SKM-1 (cell line): ENCODE results near the gene STAM2.
"Not testable (repeated sequence)": the region's sequence is repeated elsewhere in the genome, so short reads cannot be mapped to it uniquely, and the experiment has no call there.

Source experiments
- DNase-seq: peaks from one replicate; lab custom pipeline; 2025; ENCODE audit not compliant: unreplicated experiment; lab: John Stamatoyannopoulos, UW

STAM2 gene

DNA sequence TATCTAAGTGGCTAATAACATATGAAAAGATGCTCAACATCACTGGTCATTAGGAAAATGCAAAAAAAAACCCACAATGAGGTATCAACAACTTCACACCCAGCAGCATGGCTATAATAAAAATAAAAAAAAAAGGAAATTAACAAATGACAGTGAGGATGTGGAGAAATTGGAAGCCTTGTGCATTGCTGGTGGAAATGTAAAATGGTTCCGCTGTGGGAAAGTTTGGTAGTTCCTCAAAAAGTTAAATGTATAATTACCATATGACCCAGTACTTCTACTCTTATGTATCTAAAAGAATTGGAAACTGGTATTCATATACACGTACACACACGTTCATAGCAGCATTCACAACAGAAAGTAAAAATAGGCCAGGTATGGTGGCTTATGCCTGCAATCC is 61.2 kb downstream of the STAM2 start:
- DNase-seq, result no peak

DNA sequence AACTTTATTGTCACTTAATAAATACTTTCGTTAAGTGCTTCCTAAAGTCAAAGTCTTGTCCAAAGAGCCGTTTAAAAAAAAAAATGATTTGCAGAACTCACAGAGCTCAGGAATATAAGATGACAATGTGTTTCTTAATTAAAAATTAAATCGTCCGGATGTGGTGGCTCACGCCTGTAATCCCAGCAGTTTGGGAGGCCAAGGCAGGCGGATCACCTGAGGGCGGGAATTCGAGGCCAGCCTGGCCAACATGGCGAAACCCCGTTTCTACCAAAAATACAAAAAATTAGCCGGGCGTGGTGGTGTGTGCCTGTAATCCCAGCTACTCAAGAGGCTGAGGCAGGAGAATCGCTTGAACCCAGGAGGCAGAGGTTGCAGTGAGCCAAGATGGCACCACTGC is 68.4 kb downstream of the STAM2 start:
- not testable (repeated sequence) for DNase-seq

DNA sequence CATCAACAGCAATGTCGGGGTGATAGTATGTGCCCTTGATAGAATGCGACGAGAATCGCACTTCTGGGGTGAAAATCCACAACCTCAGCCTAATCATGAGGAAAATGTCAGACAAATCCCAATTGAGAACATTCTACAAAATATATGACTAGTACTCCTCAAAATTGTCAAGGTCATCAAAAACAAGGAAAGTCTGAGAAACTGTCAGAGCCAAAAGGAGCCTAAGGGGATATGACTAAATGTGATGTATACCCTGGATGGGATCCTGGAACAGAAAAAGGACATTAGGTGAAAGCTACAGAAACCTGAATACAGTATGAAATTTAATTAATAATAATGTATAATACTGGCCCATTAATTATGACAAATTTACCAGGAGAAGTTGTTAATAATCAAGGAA is 69.1 kb downstream of the STAM2 start:
- DNase-seq, result no peak

GRCh38 chr2:152103271-152103670 is 72.3 kb downstream of the STAM2 start:
- DNase-seq, result no peak

DNA sequence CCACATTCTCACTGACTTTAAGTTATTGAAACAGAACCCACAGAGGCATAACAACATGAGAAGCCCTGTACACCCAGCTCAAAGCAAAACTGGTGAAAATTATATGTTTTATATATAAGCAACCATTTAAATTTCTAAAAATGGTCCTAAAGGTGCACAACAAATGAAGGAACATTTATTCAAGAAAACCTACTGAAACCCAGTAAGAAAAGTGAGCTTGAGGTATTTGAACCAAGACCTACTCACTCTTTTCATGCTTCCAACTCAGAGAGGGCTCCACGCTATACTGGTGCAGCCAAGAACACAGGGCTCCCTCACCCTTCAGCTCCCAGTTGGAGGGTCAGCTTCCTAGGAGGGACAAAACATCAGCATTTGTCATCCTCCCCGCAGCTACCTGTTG is 74.6 kb downstream of the STAM2 start:
- no peak for DNase-seq

- DNase-seq, result peak; percentile 39
These were observed 76.1 kb downstream of the STAM2 start for GRCh38 chr2:152099367-152100050.

DNA sequence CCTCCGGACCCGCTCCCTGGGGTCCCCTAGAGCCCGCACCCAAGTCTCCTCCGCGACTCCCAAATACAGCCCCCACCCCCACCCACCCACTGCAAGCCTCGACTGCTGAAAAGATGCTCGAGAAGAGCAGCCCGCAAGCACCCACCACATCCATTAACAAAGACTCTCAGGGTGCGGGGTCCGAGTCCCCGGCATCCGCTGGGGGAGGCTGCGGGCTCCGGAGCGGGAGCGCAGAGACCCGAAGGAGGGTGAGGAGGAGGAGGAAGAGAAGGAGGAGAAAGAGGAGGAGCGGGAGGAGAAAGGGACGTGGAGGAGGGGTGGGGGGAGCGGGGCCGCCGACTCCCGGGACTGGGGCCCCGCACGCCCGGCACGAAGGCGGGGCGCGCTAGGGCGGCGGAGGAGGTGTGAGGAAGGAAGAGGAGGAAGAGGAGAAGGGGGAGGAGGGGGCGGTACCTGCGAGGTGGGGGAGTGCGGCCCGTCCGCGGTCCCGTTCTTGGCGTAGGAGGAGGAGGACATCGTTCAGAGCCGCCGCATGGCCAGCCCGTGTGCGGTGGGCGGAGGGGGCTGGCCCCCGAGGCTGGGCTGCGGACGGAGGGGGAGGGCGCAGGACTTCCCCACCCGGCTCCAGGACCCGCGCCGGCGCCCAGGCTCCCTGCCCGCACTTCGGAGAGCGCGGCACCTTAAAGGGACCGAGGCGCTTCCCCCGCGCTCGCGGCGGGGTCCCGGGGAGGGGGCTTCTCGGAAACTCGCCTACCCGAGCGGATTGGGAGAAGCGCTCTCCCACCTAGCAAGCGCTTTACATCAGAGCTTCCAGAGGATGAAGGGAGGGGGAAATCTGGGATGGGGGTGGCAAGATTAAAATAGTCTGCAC is 76.8 kb downstream of the STAM2 start, which contains the start of gene CACNB4:
CACNB4 (minus strand) TSS at position 549 of the 871 bp plus-strand sequence.
- DNase-seq, result peak; percentile 26

GRCh38 chr2:152097801-152098495 is 77.6 kb downstream of the STAM2 start:
- DNase-seq, result no peak

DNA sequence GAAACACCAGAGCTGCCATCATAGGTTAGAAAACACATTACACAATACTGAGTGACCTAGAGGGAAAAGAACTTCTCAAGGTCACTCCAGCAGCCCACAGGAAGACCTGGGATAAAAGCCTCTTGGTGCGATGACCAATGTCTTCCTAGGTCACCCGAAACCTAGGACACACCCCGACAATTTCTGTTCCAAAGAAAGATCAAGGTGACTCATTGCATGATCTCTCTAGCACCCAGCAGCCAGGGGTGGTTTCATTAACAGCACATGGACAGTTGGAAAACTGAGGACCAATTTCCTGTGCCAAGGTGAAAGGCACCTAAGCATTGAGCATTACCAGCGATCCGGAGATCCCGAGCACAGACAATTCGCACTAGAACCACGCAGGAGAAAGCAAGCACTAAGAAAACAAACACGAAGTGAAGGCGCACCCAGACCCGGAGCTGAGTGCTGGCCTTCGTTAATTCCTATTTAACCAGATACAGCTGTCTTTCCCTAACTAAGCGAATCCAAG is 78.2 kb downstream of the STAM2 start:
- no peak for DNase-seq

DNA sequence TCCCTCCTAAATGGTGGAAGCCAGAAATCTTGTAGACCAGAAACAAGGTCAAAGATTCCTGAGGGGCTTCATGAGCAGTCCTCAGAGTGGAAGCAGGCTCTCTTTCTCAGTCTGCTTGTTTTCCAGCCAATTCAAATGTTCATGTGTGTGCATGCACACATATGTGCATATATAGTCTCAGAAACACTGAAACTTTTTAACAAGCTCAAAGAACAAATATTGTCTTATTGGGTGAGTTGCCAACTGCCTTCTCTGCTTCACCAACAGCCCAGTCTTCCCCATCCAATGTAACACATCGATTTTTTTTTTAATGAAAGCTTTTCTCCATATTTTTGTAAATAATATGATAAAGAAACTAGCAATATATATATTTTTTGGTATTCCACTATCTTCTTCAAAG is 80.4 kb downstream of the STAM2 start:
- no peak for DNase-seq

- DNase-seq, result no peak
These were observed 81.5 kb downstream of the STAM2 start for GRCh38 chr2:152094014-152094413.

DNA sequence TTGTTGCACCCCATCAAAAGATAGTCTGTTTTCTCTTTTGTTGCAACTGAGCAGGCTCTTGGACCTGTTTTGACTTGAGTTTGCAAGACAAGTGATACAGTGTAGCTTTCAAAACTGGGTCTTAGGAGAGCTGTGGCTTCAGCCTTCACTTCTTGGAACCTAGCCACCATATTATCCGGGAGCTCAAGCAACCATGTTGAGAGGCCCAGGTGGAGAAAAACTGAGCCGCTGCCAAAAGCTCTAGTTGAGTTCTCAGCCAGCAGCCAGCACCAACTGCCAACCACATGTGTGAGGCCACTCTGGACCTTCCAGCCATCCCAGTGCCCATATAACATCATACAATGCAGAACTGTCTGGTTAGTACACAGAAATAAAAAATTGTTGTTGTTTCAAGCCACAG is 82.1 kb downstream of the STAM2 start:
- no peak for DNase-seq

GRCh38 chr2:152092095-152092494 is 83.5 kb downstream of the STAM2 start:
- no peak for DNase-seq

DNA sequence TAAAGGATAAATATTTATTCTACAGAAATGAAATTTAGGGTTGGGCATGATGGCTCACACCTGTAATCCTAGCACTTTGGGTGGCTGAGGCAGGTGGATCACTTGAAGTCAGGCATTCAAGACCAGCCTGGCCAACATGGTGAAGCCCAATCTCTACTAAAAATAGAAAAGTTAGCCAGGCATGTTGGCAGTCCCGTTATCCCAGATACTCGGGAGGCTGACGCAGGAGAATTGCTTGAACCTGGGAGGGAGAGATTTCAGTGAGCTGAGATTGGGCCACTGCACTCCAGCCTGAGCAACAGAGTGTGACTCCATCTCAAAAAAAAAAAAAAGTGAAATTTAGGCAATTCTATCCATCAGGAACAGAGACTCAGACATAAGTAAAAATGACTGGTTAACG is 84.8 kb downstream of the STAM2 start:
- DNase-seq, result not testable (repeated sequence)

GRCh38 chr2:152089238-152089637 is 86.3 kb downstream of the STAM2 start:
- DNase-seq, result peak; percentile 64

- DNase-seq, result no peak
These were observed 87.6 kb downstream of the STAM2 start for GRCh38 chr2:152088006-152088405.

- no peak for DNase-seq
These were observed 89.3 kb downstream of the STAM2 start for GRCh38 chr2:152086231-152086630.

DNA sequence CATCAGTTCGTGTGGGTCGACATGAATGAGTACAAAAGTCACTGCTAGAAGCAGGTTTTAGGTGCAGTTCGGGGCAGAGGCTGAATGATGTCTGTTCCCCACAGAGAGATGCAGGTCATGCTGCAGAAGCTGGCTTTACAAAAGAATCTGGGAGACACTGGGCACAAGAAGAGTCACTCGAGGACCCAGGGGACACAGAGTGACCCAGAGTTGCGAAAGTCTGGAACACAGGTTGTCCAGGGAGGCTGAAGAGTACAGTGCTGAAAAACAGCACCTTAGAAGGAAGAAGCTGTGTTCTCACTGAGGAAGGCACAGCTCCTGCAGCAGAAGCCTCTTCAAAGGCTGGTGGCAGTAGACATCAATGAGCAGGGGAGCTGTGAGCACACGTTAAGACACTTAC is 91.5 kb downstream of the STAM2 start:
- no peak for DNase-seq

DNA sequence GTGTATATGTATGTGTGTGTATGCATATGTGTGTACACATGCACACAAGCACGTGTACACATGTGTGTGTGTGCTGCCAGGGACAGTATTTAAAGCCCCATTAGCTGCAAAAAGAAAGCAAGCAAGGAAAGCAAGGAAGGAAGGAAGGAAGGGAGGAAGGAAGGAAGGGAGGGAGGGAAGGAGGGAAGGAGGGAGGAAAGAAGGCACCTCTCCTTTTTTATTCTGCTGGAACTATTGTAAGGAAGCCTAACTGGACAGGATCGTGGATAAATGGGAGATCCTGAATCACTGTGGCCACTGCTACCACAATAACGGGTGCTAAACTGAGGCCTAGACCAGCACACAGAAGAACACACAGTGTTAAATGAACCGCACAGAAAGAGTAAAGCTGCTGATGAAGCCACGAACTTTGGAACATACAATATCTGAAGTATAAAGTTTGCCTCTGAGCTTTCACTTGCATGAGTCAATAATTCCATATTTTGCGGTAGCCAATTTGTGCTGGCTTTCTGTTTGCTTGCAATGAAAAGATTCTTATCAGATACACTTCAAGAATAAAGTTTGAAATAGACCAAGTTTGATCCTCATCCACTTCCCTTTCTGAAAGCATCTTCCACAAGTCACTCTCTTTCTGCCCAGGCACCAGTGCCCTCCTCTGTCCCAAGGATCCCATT is 92.2 kb downstream of the STAM2 start:
- DNase-seq, result no peak

DNA sequence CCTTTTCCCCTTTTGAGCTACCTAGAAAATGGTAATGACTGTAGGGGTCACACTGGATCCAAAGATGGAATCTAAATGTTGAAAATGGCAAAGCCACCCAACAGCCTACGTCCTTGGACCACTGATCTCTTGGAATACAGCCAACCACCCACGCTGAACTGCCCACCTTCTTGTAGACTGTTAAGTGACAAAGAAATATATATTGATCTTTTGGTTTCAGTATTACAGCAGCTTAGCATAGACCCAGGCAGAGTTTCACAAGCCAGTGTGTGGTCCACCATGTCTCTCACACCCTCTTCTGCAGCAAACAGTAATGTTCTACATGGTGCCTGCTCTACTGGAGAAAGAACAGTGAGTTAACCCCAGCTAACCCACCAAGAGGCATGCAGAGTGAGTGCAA is 96.9 kb downstream of the STAM2 start:
- DNase-seq, result no peak

DNA sequence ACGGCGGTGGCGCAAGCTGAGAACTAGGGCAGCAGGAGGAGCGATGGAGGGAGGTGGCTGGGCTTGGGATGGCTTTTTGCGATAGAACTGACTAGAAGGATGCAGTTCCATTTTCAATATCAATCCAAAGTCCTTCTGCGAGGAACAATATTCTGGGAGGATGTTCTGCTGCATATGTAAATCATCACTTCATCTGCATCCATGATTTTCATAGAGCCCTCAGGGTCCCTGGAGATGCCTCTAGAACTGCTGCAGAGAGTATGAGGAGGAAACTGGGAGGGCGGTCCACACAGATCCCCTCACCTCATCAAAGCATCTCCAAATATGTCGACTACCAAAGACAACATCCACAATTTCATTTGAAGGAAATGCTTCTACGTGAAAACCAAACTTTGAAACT is 97.5 kb downstream of the STAM2 start:
- no peak for DNase-seq
